ENCODE measurements around the gene FRMD4A. TPM values are rescaled to one million over a fixed set of nuclear protein-coding genes. Genes with fewer than 3 reads are reported as not detected.

FRMD4A gene
- total and polyA plus RNA-seq, 10 of the 15 experiments (the other 5 are each of a cell fraction or from before 2014, with no cell fraction given), result 17.8 to 75.2 (median 39.1) TPM

- Histone ChIP-seq H3K36me3 (ENCODE audit: control insufficient read depth in 2 of 2, insufficient read depth in 2 of 2, low read length in 1 of 2) (peaks cover 21 to 43% of the 10 kb centered on the region in 2 experiments), H3K27me3 (replicated peaks in 1 of 2; ENCODE audit: control insufficient read depth in 2 of 2, insufficient read depth in 2 of 2, low read length in 1 of 2) (no peaks in the 10 kb centered on the region), H3K9ac (ENCODE audit: control insufficient read depth, insufficient read depth, low read length) (no peak overlapping the region), H3K4me1 (ENCODE audit: control insufficient read depth, insufficient read depth, low read length) (no peaks in the 10 kb centered on the region), H3K79me2 (ENCODE audit: control insufficient read depth, insufficient read depth, low read length) (no peaks in the 10 kb centered on the region), H2AFZ (ENCODE audit: control insufficient read depth, low read depth, low read length) (no peak overlapping the region), H3K4me2 (ENCODE audit: control insufficient read depth, insufficient read depth) (no peak overlapping the region), H3K9me3 (replicated peaks; ENCODE audit: control insufficient read depth, insufficient read depth, low read length) (no peaks in the 10 kb centered on the region), H4K20me1 (ENCODE audit: control insufficient read depth, insufficient read depth) (no peaks in the 10 kb centered on the region), H3K27ac (ENCODE audit: control insufficient read depth, insufficient read depth) (no peak overlapping the region), H3K4me3 (no peak overlapping the region)
- in situ Hi-C loops (cut with MboI), result no loop called here
- no TSS peak for BruUV-seq (replicated peaks)
- RAD21 ChIA-PET (ENCODE audit: unreplicated experiment), result interaction anchor here (1.7 kb wide), 1 partner anchor 81 kb away, joined by 4 read pairs; no protein-coding TSS in a partner anchor
- FAIRE-seq, result no peak
- CTCF ChIA-PET, result interaction anchor here (0.6 to 1.3 kb wide), 4 partner anchors 39 to 111 kb away, joined by 3 read pairs; no protein-coding TSS in a partner anchor
- no peak for ATAC-seq
- POLR2A ChIA-PET, result no interaction called here
- DNase-seq (ENCODE audit: low read depth, low spot score), result no peak
- TF ChIP-seq SMAD5 (IDR thresholded peaks at IDR 0.05; ENCODE audit: low read depth), result no peak
- peak; percentile 50; the same call in 1 of the 2 replicates for TF ChIP-seq POLR2AphosphoS5 (IDR thresholded peaks at IDR 0.05; ENCODE audit: low read length)
- peak; percentile 51 for TF ChIP-seq POLR2A (IDR thresholded peaks at IDR 0.05; ENCODE audit: low read depth, low read length)
- SMC1A ChIA-PET (ENCODE audit: uncharacterized antibody, unreplicated experiment), result interaction anchor here (0.9 to 2.0 kb wide), 2 partner anchors 122 to 133 kb away, joined by 3 to 4 read pairs; no protein-coding TSS in a partner anchor
- intact Hi-C loops (cut with micrococcal nuclease; ENCODE audit: unreplicated experiment), result no loop called here
- WGBS (ENCODE audit: insufficient coverage, insufficient replicate concordance, low lambda C conversion rate, missing lambda C conversion rate), result 96% methylated on average over 8 of the region's 8 CpGs
Measured at GRCh38 chr10:13654118-13654830, 676.5 kb downstream of the FRMD4A start.

DNA sequence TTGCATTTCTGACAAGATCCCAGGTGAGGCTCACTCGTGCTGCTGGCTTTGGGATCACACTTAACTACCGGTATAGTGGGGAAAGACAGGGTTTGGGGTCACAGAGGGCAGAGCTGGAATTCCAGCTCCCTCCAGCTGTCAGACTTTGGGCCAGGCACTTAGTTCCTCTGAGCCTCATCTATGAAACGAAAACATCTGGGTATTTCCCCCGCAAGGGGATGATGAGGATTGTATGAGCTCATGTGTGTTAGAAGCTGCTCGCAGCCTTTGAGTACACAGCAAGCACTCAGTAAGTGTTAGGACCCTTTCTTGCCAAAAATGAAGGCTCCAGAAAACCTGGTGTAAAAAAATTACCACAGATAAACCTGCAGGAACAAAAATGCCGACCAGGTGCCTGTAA, 677.9 kb downstream of the FRMD4A start:
- no peak overlapping the region for H2AFZ ChIP-seq (ENCODE audit: control insufficient read depth, low read depth, low read length)
- no peaks in the 10 kb centered on the region for H3K79me2 ChIP-seq (ENCODE audit: control insufficient read depth, insufficient read depth, low read length)
- WGBS (ENCODE audit: insufficient coverage, insufficient replicate concordance, low lambda C conversion rate, missing lambda C conversion rate), result 79% methylated on average over 6 of the region's 6 CpGs
- no peaks in the 10 kb centered on the region for H3K9me3 ChIP-seq (replicated peaks; ENCODE audit: control insufficient read depth, insufficient read depth, low read length)
- FAIRE-seq (no peak), DNase-seq (ENCODE audit: low read depth, low spot score) (no peak), ATAC-seq (no peak)
- no peak overlapping the region for H3K9ac ChIP-seq (ENCODE audit: control insufficient read depth, insufficient read depth, low read length)
- no peaks in the 10 kb centered on the region for H3K4me1 ChIP-seq (ENCODE audit: control insufficient read depth, insufficient read depth, low read length)
- ChIA-PET CTCF (interaction anchor here (0.6 kb wide), 1 partner anchor 64 kb away, joined by 4 read pairs; no protein-coding TSS in a partner anchor), SMC1A (ENCODE audit: uncharacterized antibody, unreplicated experiment) (interaction anchor here (0.8 to 1.3 kb wide), 3 partner anchors 9 to 60 kb away, joined by 3 to 5 read pairs (median 3); no protein-coding TSS in a partner anchor), RAD21 (ENCODE audit: unreplicated experiment) (no interaction called here), POLR2A (no interaction called here)
- BruUV-seq (replicated peaks), result no TSS peak
- no peak overlapping the region for H3K27ac ChIP-seq (ENCODE audit: control insufficient read depth, insufficient read depth)
- H4K20me1 ChIP-seq (ENCODE audit: control insufficient read depth, insufficient read depth), result no peaks in the 10 kb centered on the region
- H3K4me2 ChIP-seq (ENCODE audit: control insufficient read depth, insufficient read depth), result no peak overlapping the region
- no peak overlapping the region for H3K4me3 ChIP-seq
- TF ChIP-seq WRNIP1 (IDR thresholded peaks at IDR 0.05; ENCODE audit: borderline replicate concordance, low read depth, low read length), result no peak
- TF ChIP-seq RFX5 (IDR thresholded peaks at IDR 0.05; ENCODE audit: low read depth, low read length), result no peak
- TF ChIP-seq HDAC2 (IDR thresholded peaks at IDR 0.05), result no peak
- TF ChIP-seq SIN3A (IDR thresholded peaks at IDR 0.05; ENCODE audit: low read depth, low read length), result no peak
- no peak for TF ChIP-seq FOXM1 (IDR thresholded peaks at IDR 0.05; ENCODE audit: low read depth, low read length)
- no peak for TF ChIP-seq STAT3 (IDR thresholded peaks at IDR 0.05; ENCODE audit: low read depth, low read length)
- no peak for TF ChIP-seq SMARCA5 (IDR thresholded peaks at IDR 0.05)
- TF ChIP-seq DPF2 (IDR thresholded peaks at IDR 0.05), result no peak
- no peak for TF ChIP-seq HDAC6 (IDR thresholded peaks at IDR 0.05; ENCODE audit: unreplicated experiment)
- no peak for TF ChIP-seq BHLHE40 (IDR thresholded peaks at IDR 0.05; ENCODE audit: borderline replicate concordance in 1 of 2, low read depth in 2 of 2, low read length in 1 of 2)
- no peak for TF ChIP-seq ZNF217 (IDR thresholded peaks at IDR 0.05)
- H3K27me3 ChIP-seq (replicated peaks in 1 of 2; ENCODE audit: control insufficient read depth in 2 of 2, insufficient read depth in 2 of 2, low read length in 1 of 2), result no peaks in the 10 kb centered on the region
- intact Hi-C loops (cut with micrococcal nuclease; ENCODE audit: unreplicated experiment) (no loop called here), in situ Hi-C loops (cut with MboI) (no loop called here)
- peaks cover 20 to 47% of the 10 kb centered on the region in 2 experiments for H3K36me3 ChIP-seq (ENCODE audit: control insufficient read depth in 2 of 2, insufficient read depth in 2 of 2, low read length in 1 of 2)

All from GM12878 (cell line).